ENCODE data around the gene FEN1. TPM values are rescaled to one million over a fixed set of nuclear protein-coding genes. Genes with fewer than 3 reads are reported as not detected.

FEN1 gene
- total and polyA plus RNA-seq, 2 donors (not counting 1 experiment from before 2014, with no cell fraction given): 3.8 to 14.0 TPM

- no peaks in the 10 kb centered on the region for H3K9me3 ChIP-seq (ENCODE audit: control insufficient read depth, insufficient read depth, low read depth, low read length)
- DNase-seq (ENCODE audit: low read depth in 2 of 2): peak in 1 of 2 donors; percentile 24
- no peaks in the 10 kb centered on the region for H3K36me3 ChIP-seq (ENCODE audit: control insufficient read depth, insufficient read depth, low read length)
- peaks cover 13% of the 10 kb centered on the region for H3K27me3 ChIP-seq (ENCODE audit: control insufficient read depth, insufficient read depth, low read length)
- TF ChIP-seq CTCF (conservative IDR thresholded peaks at IDR 0.05 in 1 of 2, IDR thresholded peaks at IDR 0.05 in 1 of 2; ENCODE audit: low read depth in 1 of 2, low read length in 2 of 2) (peak; percentile 32 to 43), EZH2 (IDR thresholded peaks at IDR 0.05; ENCODE audit: low read length, missing control alignments) (no peak)
- H4K20me1 ChIP-seq (ENCODE audit: control insufficient read depth, extremely low read depth, insufficient read depth, low read length): no peaks in the 10 kb centered on the region
- H3K4me1 ChIP-seq (ENCODE audit: control insufficient read depth, extremely low read depth, insufficient read depth, low read length): peaks cover 3% of the 10 kb centered on the region
- peak within 1 kb of the TSS; percentile 46 for H2AFZ ChIP-seq (ENCODE audit: low read length)
- H3K9ac ChIP-seq (ENCODE audit: insufficient read depth, low read length): no peak within 1 kb of the TSS
- peak within 1 kb of the TSS in 2 of 4 experiments; percentile 34 to 35 for H3K4me3 ChIP-seq (replicated peaks in 1 of 4; ENCODE audit: control extremely low read depth in 1 of 4, insufficient read depth in 1 of 4, low read depth in 3 of 4, low read length in 4 of 4)
- no peak within 1 kb of the TSS for H3K27ac ChIP-seq (ENCODE audit: insufficient read depth, low read length)
- H3K4me2 ChIP-seq (ENCODE audit: extremely low read depth, insufficient read depth, low read length): peak within 1 kb of the TSS; percentile 80
- no peaks in the 10 kb centered on the region for H3K79me2 ChIP-seq (ENCODE audit: control insufficient read depth, insufficient read depth, low read length)
These were observed 40.4 kb upstream of the FEN1 start, which contains the start of gene MYRF for GRCh38 chr11:61752117-61752924. Gene MYRF, plus strand, starts transcription at chr11:61752636. Its CDS starts 109 bp downstream, at chr11:61752745.

GRCh38 chr11:61752925-61753521, 39.7 kb upstream of the FEN1 start:
- TF ChIP-seq EZH2 (IDR thresholded peaks at IDR 0.05; ENCODE audit: low read length, missing control alignments): peak; percentile 59
- no peak for TF ChIP-seq CTCF (conservative IDR thresholded peaks at IDR 0.05 in 1 of 2, IDR thresholded peaks at IDR 0.05 in 1 of 2; ENCODE audit: low read depth in 1 of 2, low read length in 2 of 2)
- Histone ChIP-seq H3K79me2 (ENCODE audit: control insufficient read depth, insufficient read depth, low read length) (no peaks in the 10 kb centered on the region), H2AFZ (ENCODE audit: low read length) (peak overlapping the region; percentile 46), H3K36me3 (ENCODE audit: control insufficient read depth, insufficient read depth, low read length) (no peaks in the 10 kb centered on the region), H3K4me3 (replicated peaks in 1 of 4; ENCODE audit: control extremely low read depth in 1 of 4, insufficient read depth in 1 of 4, low read depth in 3 of 4, low read length in 4 of 4) (peak overlapping the region in 2 of 4 experiments; percentile 34 to 35), H3K4me2 (ENCODE audit: extremely low read depth, insufficient read depth, low read length) (peak overlapping the region; percentile 80), H3K27ac (ENCODE audit: insufficient read depth, low read length) (no peak overlapping the region), H3K27me3 (ENCODE audit: control insufficient read depth, insufficient read depth, low read length) (peaks cover 13% of the 10 kb centered on the region), H4K20me1 (ENCODE audit: control insufficient read depth, extremely low read depth, insufficient read depth, low read length) (no peaks in the 10 kb centered on the region), H3K4me1 (ENCODE audit: control insufficient read depth, extremely low read depth, insufficient read depth, low read length) (peaks cover 3% of the 10 kb centered on the region), H3K9ac (ENCODE audit: insufficient read depth, low read length) (no peak overlapping the region), H3K9me3 (ENCODE audit: control insufficient read depth, insufficient read depth, low read depth, low read length) (no peaks in the 10 kb centered on the region)
- no peak for DNase-seq (ENCODE audit: low read depth in 2 of 2)

- Histone ChIP-seq H3K4me2 (ENCODE audit: extremely low read depth, insufficient read depth, low read length) (no peak overlapping the region), H3K27ac (ENCODE audit: insufficient read depth, low read length) (no peak overlapping the region), H3K27me3 (ENCODE audit: control insufficient read depth, insufficient read depth, low read length) (peaks cover 13% of the 10 kb centered on the region), H4K20me1 (ENCODE audit: control insufficient read depth, extremely low read depth, insufficient read depth, low read length) (no peaks in the 10 kb centered on the region), H3K36me3 (ENCODE audit: control insufficient read depth, insufficient read depth, low read length) (no peaks in the 10 kb centered on the region), H3K9ac (ENCODE audit: insufficient read depth, low read length) (no peak overlapping the region), H3K4me1 (ENCODE audit: control insufficient read depth, extremely low read depth, insufficient read depth, low read length) (peaks cover 3% of the 10 kb centered on the region), H3K9me3 (ENCODE audit: control insufficient read depth, insufficient read depth, low read depth, low read length) (no peaks in the 10 kb centered on the region), H2AFZ (ENCODE audit: low read length) (no peak overlapping the region), H3K4me3 (replicated peaks in 1 of 4; ENCODE audit: control extremely low read depth in 1 of 4, insufficient read depth in 1 of 4, low read depth in 3 of 4, low read length in 4 of 4) (no peak overlapping the region), H3K79me2 (ENCODE audit: control insufficient read depth, insufficient read depth, low read length) (no peaks in the 10 kb centered on the region)
- no peak for TF ChIP-seq CTCF (conservative IDR thresholded peaks at IDR 0.05 in 1 of 2, IDR thresholded peaks at IDR 0.05 in 1 of 2; ENCODE audit: low read depth in 1 of 2, low read length in 2 of 2)
- TF ChIP-seq EZH2 (IDR thresholded peaks at IDR 0.05; ENCODE audit: low read length, missing control alignments): no peak
- DNase-seq (ENCODE audit: low read depth in 2 of 2): no peak
These were observed 39.0 kb upstream of the FEN1 start for GRCh38 chr11:61753672-61754071.

All from fibroblast of lung (primary cell).